Heart right ventricle (tissue), 16 donors: Measurements from ENCODE around the gene GOLGA6L1. TPM values are rescaled to one million over a fixed set of nuclear protein-coding genes. Genes with fewer than 3 reads are reported as not detected.
"Not testable (repeated sequence)": the region's sequence is repeated elsewhere in the genome, so short reads cannot be mapped to it uniquely, and the experiment has no call there.

Source experiments
- ATAC-seq, 8 donors: fragments of 200-7000 bp; cut with Tn5 transposase; one replicate each; pipeline ENCODE4 v1.9.1; 2020; ENCODE audit warnings: mild to moderate bottlenecking in 8 of 8, moderate library complexity in 8 of 8, moderate number of reproducible peaks in 1 of 8
- DNase-seq, 2 donors: peaks; one replicate each; pipeline ENCODE4 v3.0.0-alpha.2; 2020
- H3K27ac ChIP-seq, 10 donors: fragments of 200-600 bp; sonication (generic) in 2 of 10; one replicate each; pipeline versions ENCODE4 v1.5.0 to v1.8.0; 2020 to 2022; ENCODE audit warnings: mild to moderate bottlenecking in 3 of 10
- H3K27me3 ChIP-seq, 7 donors: fragments of 200-600 bp; one replicate each; pipeline ENCODE4 v1.8.0; 2021 to 2022; ENCODE audit warnings: mild to moderate bottlenecking in 2 of 7
- H3K36me3 ChIP-seq, 9 donors: fragments of 200-600 bp; sonication (generic) in 1 of 9; one replicate each; pipeline versions ENCODE4 v1.5.0 to v1.8.0; 2020 to 2022; ENCODE audit warnings: mild to moderate bottlenecking in 2 of 9
- H3K4me1 ChIP-seq, 9 donors: fragments of 200-600 bp; sonication (generic) in 1 of 9; one replicate each; pipeline versions ENCODE4 v1.5.0 to v1.8.0; 2020 to 2022; ENCODE audit warnings: mild to moderate bottlenecking in 4 of 9
- H3K4me3 ChIP-seq, 10 donors: fragments of 200-600 bp; sonication (generic) in 2 of 10; one replicate each; pipeline versions ENCODE4 v1.5.0 to v1.8.0; 2020 to 2022; ENCODE audit warnings: mild to moderate bottlenecking in 7 of 10, moderate library complexity in 2 of 10
- H3K9me3 ChIP-seq, 11 donors: fragments of 200-600 bp in 10 of 11; sonication (generic) in 2 of 11; one replicate each; pipeline versions ENCODE4 v1.5.0 to v1.8.0; 2013 to 2022; ENCODE audit warnings: mild to moderate bottlenecking in 2 of 11, control low read depth in 1 of 11, moderate library complexity in 1 of 11
- WGBS, 2 donors: extraction: QIAGEN DNeasy Blood & Tissue Kit; methylation state at CpG; one replicate each; pipeline ENCODE4 v1.1.7; 2013; ENCODE audit warnings: inconsistent platforms in 1 of 2; 5-methylcytosine and 5-hydroxymethylcytosine counted together
- intact Hi-C, 10 donors: fragments of 100-400 bp; cut with DNase I; formaldehyde crosslinking; loops; one replicate each; pipeline versions ENCODE4 v1.11.1 to v1.14.2; 2022
- polyA plus RNA-seq, 2 donors: library from polyadenylated mRNA; stranded (reverse); fragments of 200-250 nt; gene quantifications; one replicate each; pipeline ENCODE4 v1.2.3, GENCODE V29; 2013
- total RNA-seq, 10 donors: library from RNA; stranded (reverse); fragmentation: NEBNext Ultra II Directional in 3 of 10; extraction: Animal tissue kit (Norgen Biotek cat#: 25700) in 3 of 10; gene quantifications; one replicate each; pipeline versions ENCODE4 v1.2.1 to v1.2.4, GENCODE V29; 2021 to 2023
- TF ChIP-seq, protein P1 (sequence below), 9 donors: fragments of 200-600 bp; sonication (generic) in 2 of 9; IDR thresholded peaks; one replicate each; pipeline versions ENCODE4 v1.5.0 to v1.8.0; 2021 to 2022; ENCODE audit warnings: antibody characterized with exemption in 9 of 9, mild to moderate bottlenecking in 5 of 9, moderate library complexity in 1 of 9
- donor health status: Arrhythmogenic right ventricular cardiomyopathy.
- donor health status: ischemic (EF 13 %, LVEDD 7.1; RV severe dilation, severe dysfunction).
- donor health status: healthy with polysubstance abuse.
- donor health status: DM: no; HTN: yes; CAD: no.
- donor health status: DM: no; HTN: no; CAD: no.
- donor health status: ischemic (EF 25% LVEDD 6.9; RV normal size, moderate dysfunction).
- donor health status: ischemic (EF 25% LVEDD 5.7; RV mildly dilated, moderate dysfunction).
- donor health status: healthy.
- donor health status: DM: yes; HTN: yes; CAD: no.
- donor health status: Ischemic cardiomyopathy.
- donor health status: ischemic (EF 35%, LVEDD 5.7; RV mildly dilated, moderate dysfunction).
- donor health status: nonischemic (EF 11% LVEDD 7.7; RV severe dilation, severe dysfunction).
- donor health status: DM: yes; HTN: yes; CAD: no.
- donor health status: PGD.
- donor health status: ischemic (EF 29% LVEDD 5.4; RV normal size, mild dysfunction).
- donor health status: nonischemic (EF 23%, LVEDD 6.1; RV moderate dilation, normal function).

GOLGA6L1 gene
- total and polyA plus RNA-seq, 12 donors, result not detected

GRCh38 chr15:23118208-23118607, 18.4 kb downstream of the GOLGA6L1 start:
- ATAC-seq, result no peak
- no peaks in the 10 kb centered on the region for H3K36me3 ChIP-seq
- H3K4me1 ChIP-seq, result no peaks in the 10 kb centered on the region
- no peak overlapping the region for H3K27ac ChIP-seq
- H3K9me3 ChIP-seq, result peaks cover 0 to 3% (median 0%) of the 10 kb centered on the region in 11 donors
- intact Hi-C loops, result no loop called here
- no peak for DNase-seq
- no peak overlapping the region for H3K4me3 ChIP-seq
- TF ChIP-seq, protein P1, sequence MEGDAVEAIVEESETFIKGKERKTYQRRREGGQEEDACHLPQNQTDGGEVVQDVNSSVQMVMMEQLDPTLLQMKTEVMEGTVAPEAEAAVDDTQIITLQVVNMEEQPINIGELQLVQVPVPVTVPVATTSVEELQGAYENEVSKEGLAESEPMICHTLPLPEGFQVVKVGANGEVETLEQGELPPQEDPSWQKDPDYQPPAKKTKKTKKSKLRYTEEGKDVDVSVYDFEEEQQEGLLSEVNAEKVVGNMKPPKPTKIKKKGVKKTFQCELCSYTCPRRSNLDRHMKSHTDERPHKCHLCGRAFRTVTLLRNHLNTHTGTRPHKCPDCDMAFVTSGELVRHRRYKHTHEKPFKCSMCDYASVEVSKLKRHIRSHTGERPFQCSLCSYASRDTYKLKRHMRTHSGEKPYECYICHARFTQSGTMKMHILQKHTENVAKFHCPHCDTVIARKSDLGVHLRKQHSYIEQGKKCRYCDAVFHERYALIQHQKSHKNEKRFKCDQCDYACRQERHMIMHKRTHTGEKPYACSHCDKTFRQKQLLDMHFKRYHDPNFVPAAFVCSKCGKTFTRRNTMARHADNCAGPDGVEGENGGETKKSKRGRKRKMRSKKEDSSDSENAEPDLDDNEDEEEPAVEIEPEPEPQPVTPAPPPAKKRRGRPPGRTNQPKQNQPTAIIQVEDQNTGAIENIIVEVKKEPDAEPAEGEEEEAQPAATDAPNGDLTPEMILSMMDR (IDR thresholded peaks at IDR 0.05), result no peak
- peaks cover 0 to 18% (median 0%) of the 10 kb centered on the region in 7 donors for H3K27me3 ChIP-seq
- WGBS, 2 donors, result 51 to 75% methylated on average over 1 of the region's 1 CpG

DNA sequence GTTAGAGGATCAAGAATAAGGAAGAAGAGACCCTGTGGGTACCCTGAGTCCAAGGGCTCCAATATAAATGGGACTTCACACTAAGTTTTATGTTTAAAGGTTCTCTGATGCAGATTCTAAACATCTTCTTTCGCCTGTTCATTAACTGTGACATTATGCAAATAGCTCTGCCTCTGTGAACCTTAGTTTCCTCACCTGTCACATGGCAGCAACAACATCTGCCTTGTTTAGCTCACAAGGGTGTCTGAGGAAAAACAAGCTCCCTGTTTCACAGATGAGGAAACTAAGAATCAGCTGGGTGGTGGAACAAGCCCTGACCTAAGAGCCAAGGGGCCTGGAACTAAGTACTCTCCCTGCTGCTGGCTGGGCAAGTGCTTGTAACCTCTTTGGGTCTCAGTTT, 40.8 kb downstream of the GOLGA6L1 start:
- DNase-seq, result no peak

DNA sequence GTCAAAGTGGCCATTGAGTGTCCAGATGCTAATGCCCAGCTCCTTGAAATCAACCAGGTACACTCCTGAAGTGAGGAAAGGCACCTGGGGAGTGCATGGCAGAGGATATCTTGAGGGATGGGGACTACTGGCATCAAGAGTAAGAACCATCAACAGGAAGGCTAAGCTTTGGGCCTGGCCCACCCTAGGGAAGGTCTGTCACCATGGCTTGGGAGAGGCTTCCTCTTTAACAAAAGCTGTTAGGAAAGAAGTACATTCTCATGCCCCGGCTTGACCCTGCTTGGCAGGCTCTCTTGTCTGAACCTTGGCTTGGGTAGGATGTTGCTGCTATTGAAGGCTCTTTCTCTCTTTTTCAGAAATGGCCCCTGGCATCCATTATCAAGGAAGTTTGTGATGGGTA, 53.5 kb downstream of the GOLGA6L1 start:
- Histone ChIP-seq H3K4me3 (no peak overlapping the region), H3K27ac (no peak overlapping the region), H3K4me1 (no peaks in the 10 kb centered on the region), H3K36me3 (no peaks in the 10 kb centered on the region), H3K27me3 (no peaks in the 10 kb centered on the region), H3K9me3 (no peaks in the 10 kb centered on the region)
- TF ChIP-seq, protein P1 (IDR thresholded peaks at IDR 0.05), result no peak
- WGBS, 2 donors, result 60 to 86% methylated on average over 1 of the region's 1 CpG
- intact Hi-C loops, result no loop called here
- DNase-seq (no peak), ATAC-seq (no peak)

More for the DNA sequence above, 40.8 kb downstream of the GOLGA6L1 start:
- no peak overlapping the region for H3K27ac ChIP-seq
- H3K9me3 ChIP-seq, result no peaks in the 10 kb centered on the region
- H3K4me3 ChIP-seq, result no peak overlapping the region
- no peaks in the 10 kb centered on the region for H3K4me1 ChIP-seq
- 58 to 66% methylated on average over 1 of the region's 1 CpG for WGBS, 2 donors
- intact Hi-C loops, result no loop called here
- ATAC-seq, result no peak
- H3K27me3 ChIP-seq, result peaks cover 0 to 16% (median 0%) of the 10 kb centered on the region in 7 donors
- TF ChIP-seq, protein P1 (IDR thresholded peaks at IDR 0.05), result no peak
- no peaks in the 10 kb centered on the region for H3K36me3 ChIP-seq

DNA sequence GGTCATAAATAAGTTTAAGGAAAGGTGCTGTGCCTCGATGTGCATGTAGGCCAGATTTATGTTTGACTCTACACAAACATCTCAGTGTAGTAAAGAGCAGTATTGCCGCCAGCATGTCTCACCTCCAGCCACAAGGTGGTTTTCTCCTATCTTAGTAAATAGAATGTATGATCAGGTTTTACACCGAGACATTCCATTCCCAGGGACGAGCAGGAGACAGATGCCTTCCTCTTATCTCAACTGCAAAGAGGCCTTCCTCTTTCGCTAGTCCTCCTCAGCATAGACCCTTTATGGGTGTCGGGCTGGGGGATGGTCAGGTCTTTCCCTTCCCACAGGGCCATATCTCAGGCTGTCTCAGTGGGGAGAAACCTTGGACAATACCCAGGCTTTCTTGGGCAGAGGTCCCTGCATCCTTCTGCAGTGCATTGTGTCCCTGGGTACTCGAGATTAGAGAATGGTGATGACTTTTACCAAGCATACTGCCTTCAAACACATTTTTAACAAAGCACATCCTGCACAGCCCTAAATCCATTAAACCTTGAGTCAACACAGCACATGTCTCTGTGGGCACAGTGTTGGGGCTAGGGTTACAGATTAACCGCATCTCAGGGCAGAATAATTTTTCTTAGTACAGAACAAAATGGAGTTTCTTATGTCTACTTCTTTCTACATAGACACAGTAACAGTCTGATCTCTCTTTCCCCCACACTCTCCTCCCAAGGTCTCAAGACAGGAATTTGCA, 54.5 kb downstream of the GOLGA6L1 start:
- H3K27me3 ChIP-seq, H3K9me3 ChIP-seq, ATAC-seq, H3K27ac ChIP-seq, intact Hi-C loops, DNase-seq, H3K4me3 ChIP-seq, H3K36me3 ChIP-seq, H3K4me1 ChIP-seq: not testable (repeated sequence)
- 54 to 64% methylated on average over 8 of the region's 8 CpGs for WGBS, 2 donors

GRCh38 chr15:23081271-23081670, 55.4 kb downstream of the GOLGA6L1 start:
- ATAC-seq, result no peak
- H3K9me3 ChIP-seq, result no peaks in the 10 kb centered on the region
- TF ChIP-seq, protein P1 (IDR thresholded peaks at IDR 0.05), result no peak
- no peaks in the 10 kb centered on the region for H3K4me1 ChIP-seq
- WGBS, 2 donors, result 47 to 55% methylated on average over 3 of the region's 3 CpGs
- no peaks in the 10 kb centered on the region for H3K36me3 ChIP-seq
- no peak overlapping the region for H3K4me3 ChIP-seq
- DNase-seq, result no peak
- intact Hi-C loops, result no loop called here
- H3K27me3 ChIP-seq, result peaks cover 0 to 5% (median 0%) of the 10 kb centered on the region in 7 donors
- no peak overlapping the region for H3K27ac ChIP-seq
